Panc1 (cell line): ENCODE data around the gene CCK. TPM values are rescaled to one million over a fixed set of nuclear protein-coding genes. Genes with fewer than 3 reads are reported as not detected.

Experiments used
- ATAC-seq: fragments of 200-7000 bp; cut with Tn5 transposase; 2 replicates; pipeline ENCODE4 v1.9.1; 2020; ENCODE audit warnings: mild to moderate bottlenecking, moderate library complexity
- BruUV-seq: library from RNA; stranded (reverse); fragments of 400-500 nt; replicated peaks from 2 replicates; lab custom pipeline; 2021; lab: Mats Ljungman, UMichigan
- CTCF ChIA-PET: fragments of 300-600 bp; sonication (Branson Sonifier 250); formaldehyde crosslinking; loops from one replicate; lab custom pipeline; 2022; ENCODE audit warnings: antibody characterized with exemption; lab: Charles Lee
- POLR2A ChIA-PET: fragments of 300-600 bp; sonication (Branson Sonifier 250); formaldehyde crosslinking; loops from one replicate; lab custom pipeline; 2022; ENCODE audit warnings: antibody characterized with exemption; lab: Charles Lee
- DNase-seq: peaks from one replicate; pipeline ENCODE4 v3.0.0-alpha.2; 2010; ENCODE audit warnings: low read depth, low spot score
- H3K27ac ChIP-seq: 2 replicates; pipeline ENCODE4 v1.5.1; 2011; ENCODE audit warnings: mild to moderate bottlenecking, low read length, inconsistent platforms
- H3K27me3 ChIP-seq: fragments of 200-500 bp; sonication (Bioruptor generic); 2 replicates; pipeline ENCODE4 v1.6.0; 2014; ENCODE audit warnings: low read length, inconsistent platforms; ENCODE audit not compliant: control insufficient read depth, insufficient read depth
- H3K36me3 ChIP-seq: fragments of 200-500 bp; sonication (Bioruptor generic); 2 replicates; pipeline ENCODE4 v1.5.1; 2014; ENCODE audit warnings: inconsistent platforms, mild to moderate bottlenecking, low read length, moderate library complexity; ENCODE audit not compliant: control insufficient read depth, insufficient read depth
- H3K4me1 ChIP-seq: 2 replicates; pipeline ENCODE4 v1.5.1; 2011; ENCODE audit warnings: inconsistent platforms, mild to moderate bottlenecking, low read length, moderate library complexity; ENCODE audit not compliant: control insufficient read depth, insufficient read depth
- H3K4me3 ChIP-seq, 2 experiments: 2 replicates each; pipeline ENCODE4 v1.5.1; 2011 to 2012; ENCODE audit warnings: low read depth in 2 of 2, low read length in 2 of 2, mild to moderate bottlenecking in 2 of 2, inconsistent platforms in 1 of 2, moderate library complexity in 1 of 2
- H3K9me3 ChIP-seq: fragments of 200-500 bp; sonication (Bioruptor generic); 2 replicates; pipeline ENCODE4 v1.5.1; 2014; ENCODE audit warnings: low read depth, mild to moderate bottlenecking, inconsistent platforms, low read length, moderate library complexity; ENCODE audit not compliant: control insufficient read depth, insufficient read depth
- POLR2AphosphoS5 ChIP-seq: IDR thresholded peaks from 2 replicates; pipeline ENCODE4 v1.6.1; 2012; ENCODE audit warnings: mild to moderate bottlenecking, low read depth, low read length, moderate library complexity
- REST ChIP-seq, 2 experiments: IDR thresholded peaks; 2 replicates each; pipeline ENCODE4 v1.6.1; 2011 to 2012; ENCODE audit warnings: low read depth in 2 of 2, control low read depth in 1 of 2, low read length in 1 of 2, mild to moderate bottlenecking in 1 of 2, moderate library complexity in 1 of 2; ENCODE audit not compliant: insufficient read depth in 1 of 2
- SIN3A ChIP-seq: IDR thresholded peaks from 2 replicates; pipeline ENCODE4 v1.6.1; 2012; ENCODE audit warnings: low read depth, mild to moderate bottlenecking, low read length, moderate library complexity, borderline replicate concordance; ENCODE audit not compliant: insufficient read depth
- TCF7L2 ChIP-seq: IDR thresholded peaks from 2 replicates; pipeline ENCODE4 v1.6.1; 2011; ENCODE audit warnings: mild to moderate bottlenecking, low read depth, low read length, inconsistent platforms
- in situ Hi-C: cut with HindIII; loops from 2 replicates; pipeline ENCODE4 v1.10.0; 2016; ENCODE audit warnings: low sequenced_read_pairs, low pct_unique_long_range_greater_than_20kb
- intact Hi-C: fragments of 100-400 bp; cut with micrococcal nuclease; formaldehyde crosslinking; loops from one replicate; pipeline ENCODE4 v1.10.0; 2022; ENCODE audit not compliant: unreplicated experiment
- total RNA-seq: library from RNA; stranded (reverse); gene quantifications from one replicate; pipeline ENCODE4 v1.2.1, GENCODE V29; 2021; ENCODE audit not compliant: unreplicated experiment
- TF ChIP-seq, protein P1 (sequence below): fragments of 450-650 bp; IDR thresholded peaks from 2 replicates; pipeline ENCODE4 v1.5.1; 2017; ENCODE audit warnings: mild to moderate bottlenecking

CCK gene
- total RNA-seq, 1 experiment from 2014 or later: not detected

- H3K27me3 ChIP-seq: no peaks in the 10 kb centered on the region
- TF ChIP-seq, protein P1, sequence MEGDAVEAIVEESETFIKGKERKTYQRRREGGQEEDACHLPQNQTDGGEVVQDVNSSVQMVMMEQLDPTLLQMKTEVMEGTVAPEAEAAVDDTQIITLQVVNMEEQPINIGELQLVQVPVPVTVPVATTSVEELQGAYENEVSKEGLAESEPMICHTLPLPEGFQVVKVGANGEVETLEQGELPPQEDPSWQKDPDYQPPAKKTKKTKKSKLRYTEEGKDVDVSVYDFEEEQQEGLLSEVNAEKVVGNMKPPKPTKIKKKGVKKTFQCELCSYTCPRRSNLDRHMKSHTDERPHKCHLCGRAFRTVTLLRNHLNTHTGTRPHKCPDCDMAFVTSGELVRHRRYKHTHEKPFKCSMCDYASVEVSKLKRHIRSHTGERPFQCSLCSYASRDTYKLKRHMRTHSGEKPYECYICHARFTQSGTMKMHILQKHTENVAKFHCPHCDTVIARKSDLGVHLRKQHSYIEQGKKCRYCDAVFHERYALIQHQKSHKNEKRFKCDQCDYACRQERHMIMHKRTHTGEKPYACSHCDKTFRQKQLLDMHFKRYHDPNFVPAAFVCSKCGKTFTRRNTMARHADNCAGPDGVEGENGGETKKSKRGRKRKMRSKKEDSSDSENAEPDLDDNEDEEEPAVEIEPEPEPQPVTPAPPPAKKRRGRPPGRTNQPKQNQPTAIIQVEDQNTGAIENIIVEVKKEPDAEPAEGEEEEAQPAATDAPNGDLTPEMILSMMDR: no peak
- TF ChIP-seq REST (IDR thresholded peaks at IDR 0.05; ENCODE audit: insufficient read depth in 1 of 2, low read depth in 2 of 2, low read length in 1 of 2) (no peak), POLR2AphosphoS5 (no peak), TCF7L2 (no peak), SIN3A (no peak)
- CTCF ChIA-PET: no interaction called here
- in situ Hi-C loops: no loop called here
- no peaks in the 10 kb centered on the region for H3K4me1 ChIP-seq
- H3K27ac ChIP-seq: no peak overlapping the region
- no peak overlapping the region for H3K4me3 ChIP-seq
- intact Hi-C loops: no loop called here
- ATAC-seq (no peak), DNase-seq (no peak)
- no peaks in the 10 kb centered on the region; the same call in 1 of the 2 replicates for H3K9me3 ChIP-seq
- no TSS peak for BruUV-seq
- H3K36me3 ChIP-seq: no peaks in the 10 kb centered on the region
- POLR2A ChIA-PET: no interaction called here
These were observed 30.5 kb downstream of the CCK start for GRCh38 chr3:42235532-42235931.

DNA sequence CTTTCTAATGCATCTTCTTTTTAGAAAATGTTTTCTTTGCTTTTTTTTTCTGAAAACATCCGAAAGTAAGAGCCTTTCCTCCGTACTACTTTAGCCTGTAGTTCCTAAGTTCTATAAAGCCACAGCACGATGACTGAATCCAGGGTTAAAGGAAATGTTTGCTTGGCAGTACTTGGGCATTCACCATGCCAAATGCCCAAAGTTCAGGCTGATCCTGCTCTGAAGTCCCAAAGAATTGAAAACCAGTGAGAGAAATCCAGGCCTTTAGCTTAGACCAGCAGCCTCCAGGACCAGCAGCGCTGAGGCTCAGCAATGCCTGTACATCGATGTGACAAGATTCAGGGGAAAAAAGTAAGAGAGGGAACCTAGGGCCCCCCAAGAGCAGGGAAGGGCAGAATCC lies 35.1 kb downstream of the CCK start:
- H3K27me3 ChIP-seq: no peaks in the 10 kb centered on the region
- TF ChIP-seq, protein P1: no peak
- no peak for TF ChIP-seq SIN3A
- TF ChIP-seq TCF7L2: no peak
- no peak for TF ChIP-seq REST (IDR thresholded peaks at IDR 0.05; ENCODE audit: insufficient read depth in 1 of 2, low read depth in 2 of 2, low read length in 1 of 2)
- no peak for TF ChIP-seq POLR2AphosphoS5
- no peak overlapping the region for H3K4me3 ChIP-seq
- no peaks in the 10 kb centered on the region for H3K36me3 ChIP-seq
- H3K9me3 ChIP-seq: no peaks in the 10 kb centered on the region
- CTCF ChIA-PET: no interaction called here
- in situ Hi-C loops (no loop called here), intact Hi-C loops (loop anchor here (1.0 to 5.0 kb wide), 2 partner anchors 212 to 316 kb away; no protein-coding TSS in a partner anchor)
- no peak overlapping the region for H3K27ac ChIP-seq
- DNase-seq: no peak
- ATAC-seq: no peak
- no peaks in the 10 kb centered on the region for H3K4me1 ChIP-seq
- BruUV-seq: no TSS peak
- POLR2A ChIA-PET: no interaction called here
